HAP-1 (cell line): ENCODE data around the gene ANKS1B.
"Not testable (repeated sequence)": the region's sequence is repeated elsewhere in the genome, so short reads cannot be mapped to it uniquely, and the experiment has no call there.

Experiments
- DNase-seq, 2 experiments: peaks; one replicate each; pipeline ENCODE4 v3.0.0-alpha.2; 2016 to 2020; ENCODE audit warnings: low spot score in 2 of 2
- H3K27me3 ChIP-seq: fragments of 250-450 bp; sonication (Bioruptor Pico); 2 replicates; pipeline ENCODE4 v1.5.1; 2020; ENCODE audit warnings: low read depth, mild to moderate bottlenecking, moderate library complexity
- H3K36me3 ChIP-seq: fragments of 250-450 bp; sonication (Bioruptor Pico); replicated peaks from 2 replicates; pipeline ENCODE4 v1.5.1; 2020; ENCODE audit warnings: mild to moderate bottlenecking
- H3K4me1 ChIP-seq: fragments of 250-450 bp; sonication (Bioruptor Pico); 2 replicates; pipeline ENCODE4 v1.5.1; 2020; ENCODE audit warnings: mild to moderate bottlenecking
- H3K4me3 ChIP-seq: fragments of 250-450 bp; sonication (Bioruptor Pico); 2 replicates; pipeline ENCODE4 v1.5.1; 2020; ENCODE audit warnings: mild to moderate bottlenecking, moderate library complexity
- H3K9me3 ChIP-seq: fragments of 250-450 bp; sonication (Bioruptor Pico); 2 replicates; pipeline ENCODE4 v1.5.1; 2020; ENCODE audit warnings: mild to moderate bottlenecking, moderate library complexity
- in situ Hi-C: fragments of 300-500 bp; cut with MboI; formaldehyde crosslinking; loops from 3 replicates; pipeline ENCODE4 v1.14.3; 2020; ENCODE audit warnings: low sequenced_read_pairs, inconsistent platforms, mixed read lengths

Gene ANKS1B

DNA sequence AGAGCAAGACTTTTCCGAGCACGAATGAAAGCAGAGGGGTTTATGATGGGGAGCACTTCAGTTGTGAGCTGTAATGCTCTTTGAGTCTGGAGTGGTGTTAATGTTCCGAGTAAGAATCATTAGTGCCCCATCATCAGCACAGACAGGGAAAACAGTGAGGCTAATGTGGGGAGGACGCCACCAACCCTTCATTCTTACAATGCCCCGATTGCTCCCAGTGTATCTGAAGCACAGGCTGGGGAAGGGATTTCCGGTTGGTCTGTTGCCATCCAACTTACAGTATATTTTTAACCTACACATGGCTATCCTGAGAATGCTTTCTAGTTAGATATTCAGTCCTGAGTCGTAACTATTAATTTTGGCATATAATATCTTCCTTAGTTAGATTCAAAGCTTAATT is 1198.1 kb downstream of the ANKS1B start:
- in situ Hi-C loops: no loop called here
- no peak overlapping the region for H3K4me3 ChIP-seq
- peaks cover 7% of the 10 kb centered on the region; the same call in 1 of the 2 replicates for H3K27me3 ChIP-seq

DNA sequence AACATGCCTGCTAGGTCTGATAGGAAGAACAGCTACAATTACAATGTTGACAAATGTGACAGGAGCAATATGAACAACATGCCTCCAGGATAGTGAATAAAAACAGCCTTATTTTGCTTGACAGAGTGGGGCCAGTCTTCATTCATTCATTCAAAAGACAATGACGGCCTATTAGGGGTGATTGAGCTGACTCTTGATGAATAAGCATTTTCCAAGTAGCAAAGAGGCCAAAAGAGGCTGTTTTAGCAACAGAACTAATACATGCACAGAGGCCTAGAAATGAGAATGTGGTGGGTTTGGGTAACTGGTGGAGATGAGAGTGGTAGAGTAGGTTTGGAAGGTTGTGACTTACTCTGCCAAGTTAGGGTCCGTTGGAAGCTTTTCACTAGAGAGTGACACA is 1201.3 kb downstream of the ANKS1B start:
- no peak for DNase-seq
- peaks cover 7% of the 10 kb centered on the region; the same call in 1 of the 2 replicates for H3K27me3 ChIP-seq
- H3K4me1 ChIP-seq: no peaks in the 10 kb centered on the region
- H3K9me3 ChIP-seq: no peaks in the 10 kb centered on the region
- H3K36me3 ChIP-seq: no peaks in the 10 kb centered on the region
- in situ Hi-C loops: no loop called here
- H3K4me3 ChIP-seq: no peak overlapping the region

More for the DNA sequence above, 1198.1 kb downstream of the ANKS1B start:
- no peak for DNase-seq
- Histone ChIP-seq H3K36me3 (no peaks in the 10 kb centered on the region), H3K9me3 (no peaks in the 10 kb centered on the region), H3K4me1 (no peaks in the 10 kb centered on the region)

DNA sequence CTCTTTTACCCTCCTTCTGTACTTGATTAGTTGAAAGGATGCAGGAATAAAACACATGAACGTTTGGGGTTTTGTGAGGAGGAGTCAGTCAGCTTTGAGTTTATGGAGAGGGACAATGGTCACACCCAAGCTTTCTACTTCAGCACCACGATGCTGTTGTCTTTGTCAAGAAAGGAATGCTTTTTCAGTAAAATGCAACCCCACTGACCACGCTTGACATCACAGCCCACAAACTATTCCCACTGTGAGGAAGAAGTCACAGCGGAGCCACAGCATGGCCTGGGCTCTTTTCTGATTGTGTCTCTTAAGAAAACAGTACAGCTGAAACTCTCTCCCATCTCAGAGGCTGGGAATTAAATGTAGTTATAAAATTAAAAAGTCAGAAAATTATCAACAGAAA is 1204.5 kb downstream of the ANKS1B start:
- in situ Hi-C loops: no loop called here
- H3K9me3 ChIP-seq: no peaks in the 10 kb centered on the region
- no peak overlapping the region for H3K4me3 ChIP-seq
- no peaks in the 10 kb centered on the region for H3K36me3 ChIP-seq
- DNase-seq: no peak
- peaks cover 7% of the 10 kb centered on the region; the same call in 1 of the 2 replicates for H3K27me3 ChIP-seq
- no peaks in the 10 kb centered on the region for H3K4me1 ChIP-seq

DNA sequence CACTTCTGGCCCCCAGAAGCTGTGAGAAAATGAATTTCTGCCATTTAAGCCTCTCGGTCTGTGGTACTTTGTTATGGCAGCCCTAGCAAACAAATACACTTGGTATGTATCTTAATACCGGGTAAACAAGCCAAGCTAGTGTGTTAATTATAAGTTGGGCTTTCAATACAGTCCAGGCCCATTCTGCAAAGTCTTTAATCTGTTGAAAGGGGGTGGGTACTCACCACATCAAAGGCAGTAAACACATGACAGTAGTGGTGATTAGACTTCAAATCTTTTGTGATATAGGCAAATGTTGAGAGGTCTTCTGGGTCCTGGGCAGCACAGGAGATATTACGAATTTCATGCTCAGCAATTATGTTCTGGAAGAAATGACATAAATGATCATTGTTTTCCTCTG is 1211.9 kb downstream of the ANKS1B start:
- H3K27me3 ChIP-seq: no peaks in the 10 kb centered on the region
- no peaks in the 10 kb centered on the region for H3K9me3 ChIP-seq
- no peaks in the 10 kb centered on the region for H3K36me3 ChIP-seq
- in situ Hi-C loops: no loop called here
- DNase-seq: no peak
- H3K4me1 ChIP-seq: no peaks in the 10 kb centered on the region
- H3K4me3 ChIP-seq: no peak overlapping the region

DNA sequence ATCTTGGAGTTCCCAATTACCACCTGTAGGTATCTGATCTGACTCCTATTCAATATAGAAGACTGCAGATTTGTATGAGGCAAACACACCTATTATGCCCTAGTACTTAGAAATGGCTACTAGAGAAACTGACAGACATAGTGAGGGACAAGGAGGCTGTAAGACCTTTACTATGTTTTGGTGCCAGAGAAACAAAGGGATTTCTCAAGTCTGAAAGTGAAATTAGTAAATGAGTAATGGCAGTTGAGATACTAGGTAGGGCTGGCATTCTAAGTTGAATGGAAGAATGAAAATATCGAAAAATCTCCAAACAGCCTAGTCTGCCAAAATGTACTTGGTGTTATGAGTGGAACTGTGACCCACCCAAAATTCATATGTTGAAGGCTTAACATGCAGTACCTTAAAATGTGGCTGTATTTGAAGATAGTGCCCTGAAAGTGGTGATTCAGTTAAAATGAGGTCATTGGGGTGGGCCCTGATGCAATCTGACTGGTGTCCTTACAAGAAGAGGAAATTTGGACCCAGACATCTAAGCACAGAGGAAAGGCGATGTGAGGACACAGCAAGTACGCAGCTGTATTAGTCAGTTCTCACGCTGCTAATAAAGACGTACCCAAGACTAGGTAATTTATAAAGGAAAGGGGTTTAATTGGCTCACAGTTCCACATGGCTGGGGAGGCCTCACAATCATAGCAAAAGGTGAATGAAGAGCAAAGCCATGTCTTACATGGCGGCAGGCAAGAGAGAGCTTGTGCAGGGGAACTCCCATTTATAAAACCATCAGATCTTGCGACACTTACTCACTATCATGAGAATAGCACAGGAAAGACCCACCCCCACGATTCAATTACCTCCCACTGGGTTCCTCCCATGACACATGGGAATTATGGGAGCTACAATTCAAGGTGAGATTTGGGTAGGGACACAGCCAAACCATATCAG is 1212.7 kb downstream of the ANKS1B start:
- in situ Hi-C loops: no loop called here
- DNase-seq: no peak
- Histone ChIP-seq H3K36me3 (no peaks in the 10 kb centered on the region), H3K4me3 (no peak overlapping the region), H3K4me1 (no peaks in the 10 kb centered on the region), H3K27me3 (no peaks in the 10 kb centered on the region), H3K9me3 (no peaks in the 10 kb centered on the region)

DNA sequence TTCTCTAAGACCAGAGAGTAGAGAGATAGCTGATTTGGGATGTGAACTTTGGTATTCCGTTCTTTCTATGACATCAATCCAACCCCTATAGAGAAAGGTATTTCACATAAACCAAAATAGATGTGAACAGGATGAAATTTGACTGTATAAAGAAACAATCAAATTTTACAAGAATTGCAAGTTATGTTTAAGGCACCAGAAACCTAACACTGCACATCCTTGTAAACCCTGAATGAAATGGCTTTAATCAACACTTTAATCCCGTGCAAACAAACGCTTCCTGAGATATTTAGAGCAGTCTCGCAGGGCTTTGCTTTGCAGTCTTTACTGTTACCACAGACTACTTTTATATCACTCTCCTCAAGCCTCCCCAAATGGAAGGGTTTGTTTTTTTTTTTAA is 1214.5 kb downstream of the ANKS1B start:
- H3K4me3 ChIP-seq: no peak overlapping the region
- H3K27me3 ChIP-seq: no peaks in the 10 kb centered on the region
- H3K4me1 ChIP-seq: no peaks in the 10 kb centered on the region
- no peaks in the 10 kb centered on the region for H3K9me3 ChIP-seq
- in situ Hi-C loops: no loop called here
- DNase-seq: no peak
- no peaks in the 10 kb centered on the region for H3K36me3 ChIP-seq

DNA sequence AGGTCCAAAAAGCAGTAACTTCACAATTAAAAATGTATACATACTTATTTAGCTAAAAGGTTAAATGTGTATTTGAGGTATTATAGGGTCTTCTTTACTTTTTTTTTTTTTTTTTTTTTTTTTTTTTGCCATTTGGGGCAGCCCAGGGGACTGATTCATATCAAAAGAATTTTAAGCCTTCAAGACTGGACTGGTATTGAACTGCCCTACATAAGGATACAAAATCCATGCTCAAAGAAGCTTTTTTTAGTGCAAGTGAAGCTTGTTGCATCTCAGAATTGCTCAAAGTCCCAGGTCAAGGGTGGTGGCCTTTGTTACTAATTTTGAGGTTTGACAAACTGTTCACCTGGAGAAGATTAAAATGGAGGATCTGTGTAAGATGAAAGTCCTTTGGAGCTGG is 1215.7 kb downstream of the ANKS1B start:
- Histone ChIP-seq H3K27me3 (no peaks in the 10 kb centered on the region), H3K4me3 (no peak overlapping the region), H3K36me3 (no peaks in the 10 kb centered on the region), H3K4me1 (no peaks in the 10 kb centered on the region), H3K9me3 (no peaks in the 10 kb centered on the region)
- DNase-seq: no peak
- in situ Hi-C loops: no loop called here

DNA sequence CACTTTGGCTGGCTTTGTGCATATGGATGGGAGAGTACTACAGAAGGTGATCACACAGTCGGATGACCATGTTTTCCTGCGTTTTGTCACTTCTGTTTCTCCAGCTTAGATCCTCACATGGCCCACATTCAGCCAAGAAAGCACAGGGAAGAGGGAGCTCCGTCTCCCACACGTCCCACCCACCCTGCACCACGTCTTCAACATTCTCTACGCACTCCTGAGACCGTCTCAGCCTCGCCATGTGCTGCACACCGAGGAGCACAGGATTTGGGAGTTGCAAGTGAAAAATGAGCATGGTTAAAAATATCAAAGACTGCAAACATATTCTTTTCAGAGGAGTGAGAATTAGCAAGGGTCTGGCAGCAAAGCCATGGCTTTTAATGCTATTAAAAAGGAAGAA is 1217.5 kb downstream of the ANKS1B start:
- Histone ChIP-seq H3K36me3 (no peaks in the 10 kb centered on the region), H3K4me3 (no peak overlapping the region), H3K9me3 (no peaks in the 10 kb centered on the region), H3K27me3 (peaks cover 10% of the 10 kb centered on the region), H3K4me1 (no peaks in the 10 kb centered on the region)
- in situ Hi-C loops: no loop called here
- no peak for DNase-seq

DNA sequence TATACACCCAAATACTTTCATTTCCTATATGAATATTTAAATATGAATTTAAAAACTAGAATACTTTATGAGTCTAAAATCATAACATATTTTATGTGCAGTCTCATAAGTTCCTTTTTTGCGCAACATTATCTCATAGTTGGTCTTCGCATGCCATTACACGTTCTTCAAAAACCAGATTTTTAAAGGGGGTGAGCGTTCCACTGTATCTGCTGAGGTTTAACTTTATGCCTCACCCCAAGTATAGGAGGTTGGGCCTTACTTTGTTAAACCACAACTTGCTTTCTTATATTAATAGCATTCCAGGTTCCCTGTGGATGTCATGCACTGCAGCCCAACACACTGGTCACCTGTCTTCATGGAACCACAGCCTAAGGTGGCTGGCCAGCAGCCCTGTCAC is 1221.1 kb downstream of the ANKS1B start:
- H3K9me3 ChIP-seq: no peaks in the 10 kb centered on the region
- H3K4me1 ChIP-seq: no peaks in the 10 kb centered on the region
- in situ Hi-C loops: no loop called here
- no peak overlapping the region for H3K4me3 ChIP-seq
- DNase-seq: no peak
- no peaks in the 10 kb centered on the region for H3K36me3 ChIP-seq
- H3K27me3 ChIP-seq: peaks cover 12% of the 10 kb centered on the region

DNA sequence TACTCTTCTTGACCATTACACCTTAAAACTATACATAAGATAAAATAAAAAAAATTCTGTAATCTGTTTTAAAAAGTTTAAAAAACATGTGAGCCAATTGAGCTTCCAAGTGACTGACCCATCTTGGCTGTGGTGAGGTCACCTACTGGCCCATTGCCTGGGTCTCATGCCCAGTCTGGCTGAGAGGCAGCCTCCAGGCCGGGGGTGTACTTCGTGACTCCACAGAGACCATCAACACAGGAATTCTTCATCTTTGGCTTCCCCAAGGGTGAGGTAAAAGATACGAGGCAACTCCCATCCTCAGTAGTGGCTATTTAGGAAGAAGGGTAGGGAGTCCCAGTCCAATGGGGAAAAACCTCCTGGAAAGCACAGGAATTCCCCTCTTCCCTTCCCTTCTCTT is 1226.4 kb downstream of the ANKS1B start:
- Histone ChIP-seq H3K27me3 (peaks cover 9% of the 10 kb centered on the region), H3K36me3 (no peaks in the 10 kb centered on the region), H3K9me3 (no peaks in the 10 kb centered on the region), H3K4me1 (no peaks in the 10 kb centered on the region), H3K4me3 (no peak overlapping the region)
- DNase-seq: no peak
- in situ Hi-C loops: no loop called here

DNA sequence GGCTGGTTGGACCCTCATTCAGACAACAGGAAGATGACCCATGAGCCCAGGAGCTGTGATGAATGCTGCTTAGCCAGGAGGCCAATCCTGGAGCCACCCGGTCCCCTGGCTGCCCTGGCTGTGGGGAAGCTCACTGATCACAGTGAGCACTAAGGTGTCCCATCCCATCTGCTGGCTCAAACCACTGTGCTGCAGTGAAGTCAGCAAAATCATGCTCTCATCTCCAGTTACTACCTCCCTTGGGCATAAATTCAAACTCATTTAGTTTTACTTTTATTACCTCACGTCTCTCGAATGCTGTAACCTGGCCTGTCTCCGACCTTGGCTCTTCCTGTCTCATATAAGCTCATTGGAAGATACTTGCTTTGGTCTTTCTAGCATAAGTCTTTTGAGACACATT is 1227.3 kb downstream of the ANKS1B start:
- H3K27me3 ChIP-seq: peaks cover 2% of the 10 kb centered on the region
- DNase-seq: no peak
- in situ Hi-C loops: no loop called here
- H3K4me1 ChIP-seq: no peaks in the 10 kb centered on the region
- no peaks in the 10 kb centered on the region for H3K36me3 ChIP-seq
- no peaks in the 10 kb centered on the region for H3K9me3 ChIP-seq
- H3K4me3 ChIP-seq: no peak overlapping the region

DNA sequence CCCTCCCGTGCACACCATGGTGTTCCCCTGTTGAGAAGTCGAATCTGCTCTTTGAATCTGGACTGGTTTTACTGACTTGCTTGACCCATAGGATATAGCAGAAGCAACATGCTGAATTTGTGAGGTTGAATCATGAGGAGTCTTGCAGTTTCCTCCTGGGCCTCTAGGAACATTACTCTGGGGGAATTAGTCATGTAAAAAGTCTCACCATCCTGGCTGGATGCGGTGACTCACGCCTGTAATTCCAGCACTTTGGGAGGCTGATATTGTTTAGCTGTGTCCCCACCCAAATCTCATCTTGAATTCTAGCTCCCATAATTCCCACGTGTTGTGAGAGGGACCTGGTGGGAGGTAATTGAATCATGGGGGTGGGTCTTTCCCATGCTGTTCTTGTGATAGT is 1228.9 kb downstream of the ANKS1B start:
- DNase-seq: not testable (repeated sequence)

DNA sequence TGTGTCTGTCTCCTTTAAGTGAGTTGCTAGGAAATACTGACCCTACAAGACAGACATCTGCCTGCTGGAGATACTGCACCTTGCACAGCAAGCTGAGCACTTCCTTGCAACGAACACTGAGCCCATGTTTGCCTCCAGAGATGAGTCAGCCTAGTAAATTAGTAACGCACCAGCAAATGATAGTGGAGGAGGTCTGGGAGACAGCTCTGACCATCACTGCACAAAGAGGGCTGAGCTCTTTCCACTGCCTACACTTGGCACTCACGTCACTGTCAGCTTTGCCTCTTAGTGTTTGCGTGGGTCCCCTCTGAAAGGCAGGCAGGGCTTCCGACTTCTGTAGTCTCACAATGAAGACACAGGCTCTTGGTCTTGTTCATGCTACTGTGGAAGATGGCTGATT is 1230.6 kb downstream of the ANKS1B start:
- in situ Hi-C loops: no loop called here
- Histone ChIP-seq H3K27me3 (no peaks in the 10 kb centered on the region; the same call in 1 of the 2 replicates), H3K4me1 (no peaks in the 10 kb centered on the region), H3K36me3 (no peaks in the 10 kb centered on the region), H3K4me3 (no peak overlapping the region), H3K9me3 (no peaks in the 10 kb centered on the region)
- no peak for DNase-seq

More for the DNA sequence above, 1228.9 kb downstream of the ANKS1B start:
- H3K36me3 ChIP-seq, H3K9me3 ChIP-seq, in situ Hi-C loops, H3K4me1 ChIP-seq, H3K27me3 ChIP-seq, H3K4me3 ChIP-seq: not testable (repeated sequence)

DNA sequence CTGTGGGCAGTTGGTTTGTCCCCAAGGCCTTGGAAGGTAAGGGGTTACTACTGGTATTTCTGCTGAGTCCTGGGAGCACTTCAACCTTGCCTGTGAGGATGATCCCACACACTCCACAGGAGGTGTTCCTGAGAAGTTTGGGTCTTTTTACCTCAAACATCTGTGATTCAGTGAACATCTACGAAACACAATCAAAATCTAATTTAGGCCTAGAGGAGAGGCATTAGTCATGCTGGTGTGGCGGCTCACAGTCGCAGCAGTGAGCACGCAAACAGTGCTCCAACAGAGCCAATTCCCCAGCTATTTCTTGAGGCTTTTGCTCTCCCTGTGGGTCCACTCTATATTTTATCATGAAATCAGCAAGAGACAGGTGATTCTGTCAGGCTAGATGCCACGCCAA is 1232.0 kb downstream of the ANKS1B start:
- in situ Hi-C loops: no loop called here
- DNase-seq: no peak
- no peak overlapping the region for H3K4me3 ChIP-seq
- H3K9me3 ChIP-seq: no peaks in the 10 kb centered on the region
- no peaks in the 10 kb centered on the region for H3K36me3 ChIP-seq
- no peaks in the 10 kb centered on the region for H3K4me1 ChIP-seq
- peaks cover 2% of the 10 kb centered on the region for H3K27me3 ChIP-seq
